ENCODE data around the gene SLC47A2. TPM values are rescaled to one million over a fixed set of nuclear protein-coding genes. Genes with fewer than 3 reads are reported as not detected.
"Not testable (repeated sequence)": the region's sequence is repeated elsewhere in the genome, so short reads cannot be mapped to it uniquely, and the experiment has no call there.

SLC47A2 gene
- polyA plus RNA-seq, 1 donor from 2014 or later: not detected

- Histone ChIP-seq H4K20me1 (ENCODE audit: insufficient read depth) (no peaks in the 10 kb centered on the region), H3K27me3 (ENCODE audit: insufficient read depth, low read depth, low read length) (no peaks in the 10 kb centered on the region), H3K36me3 (ENCODE audit: insufficient read depth, low read length) (peaks cover 3% of the 10 kb centered on the region), H3K9me2 (ENCODE audit: insufficient read depth, low read length) (no peaks in the 10 kb centered on the region), H3K27ac (ENCODE audit: low read length) (no peak overlapping the region), H3K9ac (ENCODE audit: low read length) (no peak overlapping the region), H2AFZ (ENCODE audit: low read depth, low read length) (no peak overlapping the region), H3K9me3 (ENCODE audit: low read length) (no peaks in the 10 kb centered on the region), H3K79me2 (replicated peaks; ENCODE audit: insufficient read depth, low read length) (no peaks in the 10 kb centered on the region), H3F3A (ENCODE audit: insufficient read depth, low read length, poor library complexity, severe bottlenecking) (no peaks in the 10 kb centered on the region), H3K4me2 (ENCODE audit: low read length) (no peak overlapping the region), H3K4me3 (ENCODE audit: low read length) (no peak overlapping the region)
- TF ChIP-seq SMC3 (conservative IDR thresholded peaks at IDR 0.05; ENCODE audit: poor library complexity) (no peak), MXI1 (conservative IDR thresholded peaks at IDR 0.05; ENCODE audit: poor library complexity, severe bottlenecking) (no peak), EZH2 (IDR thresholded peaks at IDR 0.05; ENCODE audit: borderline replicate concordance, insufficient read depth, low read length, poor library complexity, severe bottlenecking) (no peak), RAD21 (conservative IDR thresholded peaks at IDR 0.05) (no peak)
Measured at GRCh38 chr17:19670908-19671307, 45.5 kb downstream of the SLC47A2 start.

DNA sequence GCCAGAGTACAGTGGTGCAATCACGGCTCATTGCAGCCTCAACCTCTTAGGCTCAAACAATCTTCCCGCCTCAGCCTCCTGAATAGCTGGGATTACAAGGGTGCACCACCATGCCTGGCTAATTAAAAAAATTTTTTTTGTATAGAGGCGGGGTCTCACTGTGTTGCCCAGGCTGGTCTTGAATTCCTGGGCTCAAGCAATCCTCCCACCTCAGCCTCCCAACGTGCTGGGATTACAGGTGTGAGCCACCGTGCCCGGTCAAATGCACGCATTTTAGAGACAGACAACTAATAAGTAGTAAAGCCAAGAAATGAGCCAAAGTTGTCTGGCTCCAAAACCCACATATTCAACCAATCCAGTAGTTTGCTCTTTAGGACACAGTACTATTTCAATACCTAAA lies 46.7 kb downstream of the SLC47A2 start:
- H3K79me2 ChIP-seq (replicated peaks; ENCODE audit: insufficient read depth, low read length); H3K27me3 ChIP-seq (ENCODE audit: insufficient read depth, low read depth, low read length); H2AFZ ChIP-seq (ENCODE audit: low read depth, low read length); H3K36me3 ChIP-seq (ENCODE audit: insufficient read depth, low read length); H3K4me2 ChIP-seq (ENCODE audit: low read length); H3K9me2 ChIP-seq (ENCODE audit: insufficient read depth, low read length); H3K4me3 ChIP-seq (ENCODE audit: low read length); H4K20me1 ChIP-seq (ENCODE audit: insufficient read depth); H3K9me3 ChIP-seq (ENCODE audit: low read length); H3K27ac ChIP-seq (ENCODE audit: low read length); H3F3A ChIP-seq (ENCODE audit: insufficient read depth, low read length, poor library complexity, severe bottlenecking); H3K9ac ChIP-seq (ENCODE audit: low read length): not testable (repeated sequence)

DNA sequence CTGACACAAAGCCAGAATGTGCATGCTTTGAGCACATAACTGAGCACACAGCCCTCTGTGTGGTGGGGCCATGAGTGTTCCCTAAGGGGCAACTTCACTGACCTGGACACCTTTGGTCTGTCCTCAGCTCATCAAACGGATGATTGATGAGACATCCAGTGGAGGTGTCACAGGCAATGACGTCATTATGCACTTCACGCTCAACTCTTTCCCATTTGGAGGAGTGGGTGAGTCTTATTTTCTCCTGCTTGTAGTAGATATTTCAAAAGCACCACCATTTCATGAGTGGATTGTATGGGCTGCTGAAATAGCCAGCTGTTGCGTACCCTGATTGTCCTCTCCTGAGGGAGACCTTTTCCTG lies 51.6 kb downstream of the SLC47A2 start:
- H3K4me3 ChIP-seq (ENCODE audit: low read length): no peak overlapping the region
- TF ChIP-seq POLR2AphosphoS5 (IDR thresholded peaks at IDR 0.05): no peak
- no peaks in the 10 kb centered on the region for H3K9me2 ChIP-seq (ENCODE audit: insufficient read depth, low read length)
- H4K20me1 ChIP-seq (ENCODE audit: insufficient read depth): no peaks in the 10 kb centered on the region
- no peak overlapping the region for H3K4me2 ChIP-seq (ENCODE audit: low read length)
- no peak overlapping the region for H2AFZ ChIP-seq (ENCODE audit: low read depth, low read length)
- no peaks in the 10 kb centered on the region for H3K36me3 ChIP-seq (ENCODE audit: insufficient read depth, low read length)
- H3K27me3 ChIP-seq (ENCODE audit: insufficient read depth, low read depth, low read length): no peaks in the 10 kb centered on the region
- no peaks in the 10 kb centered on the region for H3K9me3 ChIP-seq (ENCODE audit: low read length)
- H3K9ac ChIP-seq (ENCODE audit: low read length): no peak overlapping the region
- no peaks in the 10 kb centered on the region for H3F3A ChIP-seq (ENCODE audit: insufficient read depth, low read length, poor library complexity, severe bottlenecking)
- H3K79me2 ChIP-seq (replicated peaks; ENCODE audit: insufficient read depth, low read length): no peaks in the 10 kb centered on the region
- no peak overlapping the region for H3K27ac ChIP-seq (ENCODE audit: low read length)

GRCh38 chr17:19664136-19664820 lies 52.1 kb downstream of the SLC47A2 start:
- Histone ChIP-seq H3K4me3 (ENCODE audit: low read length) (no peak overlapping the region), H3K9me3 (ENCODE audit: low read length) (no peaks in the 10 kb centered on the region), H3K9ac (ENCODE audit: low read length) (no peak overlapping the region), H2AFZ (ENCODE audit: low read depth, low read length) (no peak overlapping the region), H3K27ac (ENCODE audit: low read length) (no peak overlapping the region), H4K20me1 (ENCODE audit: insufficient read depth) (no peaks in the 10 kb centered on the region), H3F3A (ENCODE audit: insufficient read depth, low read length, poor library complexity, severe bottlenecking) (no peaks in the 10 kb centered on the region), H3K79me2 (replicated peaks; ENCODE audit: insufficient read depth, low read length) (no peaks in the 10 kb centered on the region), H3K36me3 (ENCODE audit: insufficient read depth, low read length) (no peaks in the 10 kb centered on the region), H3K9me2 (ENCODE audit: insufficient read depth, low read length) (no peaks in the 10 kb centered on the region), H3K27me3 (ENCODE audit: insufficient read depth, low read depth, low read length) (no peaks in the 10 kb centered on the region), H3K4me2 (ENCODE audit: low read length) (no peak overlapping the region)
- TF ChIP-seq EZH2 (IDR thresholded peaks at IDR 0.05; ENCODE audit: borderline replicate concordance, insufficient read depth, low read length, poor library complexity, severe bottlenecking): no peak
- no peak for TF ChIP-seq CTCF (IDR thresholded peaks at IDR 0.05; ENCODE audit: poor library complexity, severe bottlenecking)
- TF ChIP-seq TAF1 (IDR thresholded peaks at IDR 0.05; ENCODE audit: low read depth): no peak
- no peak for TF ChIP-seq POLR2AphosphoS5 (IDR thresholded peaks at IDR 0.05)
- TF ChIP-seq SMC3 (conservative IDR thresholded peaks at IDR 0.05; ENCODE audit: poor library complexity): no peak
- TF ChIP-seq MXI1 (conservative IDR thresholded peaks at IDR 0.05; ENCODE audit: poor library complexity, severe bottlenecking): no peak
